GM21786 (cell line): ENCODE results near the gene SLC6A9.

Source experiments
- ATAC-seq: cut with Tn5 transposase; IDR thresholded peaks from one replicate; pipeline ENCODE4 v1.9.1; 2021; ENCODE audit not compliant: unreplicated experiment

Gene SLC6A9

DNA sequence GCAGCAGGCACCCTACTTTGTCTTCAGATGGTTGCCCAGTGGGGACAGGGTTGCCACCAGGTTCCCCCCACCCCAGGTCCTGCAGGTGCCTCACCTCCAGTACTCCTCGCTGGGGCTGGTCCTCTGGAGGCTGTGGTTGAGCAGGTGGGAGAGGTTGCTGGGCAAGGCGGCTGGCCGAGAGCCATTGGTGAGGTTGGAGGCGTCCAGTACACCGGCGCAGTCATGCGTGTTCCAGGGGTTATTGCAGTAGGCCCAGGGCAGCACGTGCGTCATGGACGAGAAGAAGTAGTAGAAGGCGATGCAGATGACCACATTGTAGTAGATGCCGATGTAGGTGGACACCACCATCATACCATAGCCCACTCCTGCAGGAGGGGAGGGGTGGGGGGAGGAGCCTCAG, 23.0 kb downstream of the SLC6A9 start:
- ATAC-seq, result no peak

DNA sequence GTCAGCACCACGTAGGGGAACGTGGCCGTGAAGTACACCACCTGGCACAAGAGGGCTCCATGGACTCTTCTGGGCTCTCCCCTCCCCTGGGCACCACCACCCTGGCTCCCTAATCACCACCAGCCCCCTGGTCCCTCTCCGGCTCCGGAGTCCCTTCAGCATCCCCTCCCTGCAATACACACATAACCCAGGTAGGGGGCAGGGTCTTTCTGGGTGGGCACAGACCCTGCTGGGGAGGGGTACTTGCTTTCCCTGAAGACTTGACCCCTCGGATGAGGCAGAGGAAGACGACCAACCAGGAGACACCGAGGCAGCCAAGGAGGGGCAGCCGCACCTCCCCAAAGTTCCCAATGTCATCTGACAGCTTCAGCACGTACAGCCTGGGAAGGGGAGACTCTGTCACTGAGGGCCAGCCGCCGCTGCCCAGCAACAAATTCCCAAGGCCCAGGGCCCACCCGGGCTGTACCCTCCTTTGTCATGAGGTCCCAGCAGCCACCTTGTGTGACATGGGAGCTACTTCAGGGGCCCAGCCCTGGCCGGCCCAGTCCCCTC, 28.6 kb downstream of the SLC6A9 start:
- no peak for ATAC-seq

DNA sequence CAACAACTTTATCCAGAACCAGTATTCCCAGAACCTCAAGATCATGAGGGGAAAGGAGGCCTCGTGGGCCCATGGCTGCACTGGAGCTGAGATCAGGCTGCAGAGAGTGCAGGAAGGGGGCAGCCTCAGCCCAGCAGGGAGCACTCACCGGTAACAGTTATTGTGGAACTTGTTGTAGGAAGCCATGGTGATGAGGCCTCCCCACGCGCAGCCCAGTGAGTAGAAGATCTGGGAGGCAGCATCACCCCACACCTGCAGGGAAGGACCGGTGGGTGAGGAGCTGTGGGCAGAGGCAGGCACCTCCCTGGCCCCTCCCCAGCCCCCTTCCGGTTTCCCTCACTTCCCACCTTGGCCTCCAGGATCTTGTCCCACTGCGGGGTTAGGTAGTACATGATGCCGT, 29.1 kb downstream of the SLC6A9 start:
- no peak for ATAC-seq

DNA sequence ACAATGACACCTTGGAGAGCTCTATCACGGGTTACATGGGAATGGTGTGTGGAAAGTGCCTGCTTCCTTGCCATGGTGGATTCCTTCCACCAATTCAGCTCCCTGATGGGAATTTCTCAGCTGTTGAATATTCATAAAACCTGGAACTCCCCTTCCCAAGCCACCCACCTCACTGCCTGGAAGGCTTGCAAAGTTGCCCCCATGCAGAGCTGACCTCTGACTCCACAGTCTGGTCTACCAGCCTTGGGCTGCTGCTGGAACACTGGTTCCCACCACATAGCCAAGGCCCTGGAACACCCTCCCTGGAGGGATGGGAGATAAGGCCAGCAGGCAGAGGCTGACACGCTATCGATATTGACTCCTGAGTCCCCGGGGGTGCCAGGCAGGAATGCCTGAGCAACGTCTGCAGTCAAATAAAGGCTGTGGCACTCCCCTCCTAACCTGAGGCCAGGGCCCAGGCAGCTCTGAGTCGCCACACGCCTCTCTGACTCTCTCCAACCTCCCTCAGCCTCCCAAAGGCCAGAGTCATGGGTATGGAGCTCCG, 31.1 kb downstream of the SLC6A9 start:
- no peak for ATAC-seq

DNA sequence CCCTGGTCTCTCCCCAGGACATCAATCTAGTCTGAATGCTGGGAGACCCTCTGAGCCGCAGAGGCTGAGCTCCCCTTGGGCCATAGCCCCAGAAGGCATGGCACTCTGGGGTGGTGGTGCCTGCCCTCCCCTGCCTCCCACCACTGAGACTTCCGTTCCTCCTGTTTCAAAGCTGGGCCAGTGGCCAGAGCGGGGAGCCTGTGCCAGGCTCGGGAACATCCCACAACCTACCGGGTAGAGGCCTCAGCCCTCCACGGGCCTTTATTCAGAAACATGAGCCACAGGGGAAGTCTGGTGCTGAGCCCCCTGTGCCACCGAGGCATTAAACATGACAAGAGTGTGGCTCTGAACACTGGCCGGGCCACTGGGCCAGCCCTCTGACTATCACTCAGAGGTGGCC, 31.8 kb downstream of the SLC6A9 start:
- ATAC-seq, result no peak

DNA sequence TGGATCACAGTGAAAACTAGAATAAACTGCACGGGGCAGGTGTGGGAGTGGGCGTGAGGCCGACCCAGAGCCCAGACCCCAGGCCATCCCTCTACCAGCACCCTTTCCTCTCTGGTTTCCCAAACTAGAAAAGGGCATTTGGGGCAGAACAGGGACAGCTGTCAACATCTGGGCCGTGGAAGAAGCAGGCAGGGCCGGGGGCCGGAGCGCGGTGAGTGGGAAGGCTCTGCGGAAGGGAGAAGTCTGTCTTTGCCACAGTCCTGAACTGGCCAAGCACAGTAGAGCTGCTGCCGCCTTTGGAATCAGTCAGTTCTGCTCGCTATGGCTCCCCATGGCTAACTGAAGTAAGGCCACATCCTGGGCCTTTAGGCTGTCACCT, 33.3 kb downstream of the SLC6A9 start:
- ATAC-seq, result no peak

DNA sequence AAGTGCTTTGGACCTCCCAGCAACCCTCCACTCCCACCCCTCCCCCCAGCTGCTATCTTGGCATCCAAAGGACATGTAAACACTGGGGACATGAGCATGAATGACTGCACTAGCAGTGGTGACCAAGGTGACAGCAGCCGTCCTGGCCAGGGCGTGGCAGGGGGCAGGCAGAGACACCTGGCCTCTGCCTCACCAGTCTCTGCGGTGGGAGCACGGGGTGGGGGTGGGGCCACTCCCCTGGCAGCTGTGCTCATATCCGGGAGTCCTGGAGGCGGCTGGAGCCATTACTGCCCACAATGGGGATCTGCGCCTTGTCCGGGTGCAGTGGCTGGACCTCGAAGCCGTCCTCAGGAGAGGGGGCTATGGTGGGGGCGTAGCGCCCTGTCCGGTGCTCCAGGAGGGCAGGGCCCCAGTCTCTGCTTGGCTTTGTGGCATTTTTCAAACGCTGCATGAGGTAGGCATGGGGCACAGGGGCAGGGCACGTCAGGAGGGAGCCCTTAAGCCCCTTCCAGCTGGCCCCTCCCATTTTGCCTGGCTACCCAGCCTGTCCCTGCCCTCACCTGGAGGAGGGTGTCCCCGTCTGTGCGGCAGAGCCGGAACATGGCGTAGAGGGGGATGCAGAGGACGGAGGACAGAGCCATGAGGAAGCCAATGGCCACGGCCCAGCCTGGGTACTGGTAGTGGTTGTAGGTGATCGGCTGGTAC, 33.8 kb downstream of the SLC6A9 start:
- ATAC-seq, result no peak

DNA sequence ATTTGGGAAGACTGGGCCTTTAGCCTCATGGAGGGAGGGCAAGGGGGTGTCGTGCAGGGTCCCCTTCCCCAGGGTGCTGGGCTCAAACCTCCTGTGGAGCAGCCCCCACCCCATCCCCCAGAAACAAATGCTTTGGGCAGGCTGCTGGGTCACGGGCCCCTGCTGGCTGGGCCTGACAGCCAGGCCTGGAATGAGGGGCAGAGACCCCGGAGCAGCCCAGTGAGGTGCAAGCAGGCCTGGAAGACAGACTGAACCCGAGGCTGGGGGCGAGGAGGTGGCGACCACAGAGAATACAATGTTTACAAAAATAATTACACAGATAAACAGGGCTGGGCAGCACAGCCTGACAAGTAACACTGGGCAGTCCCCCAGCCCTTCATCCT, 34.5 kb downstream of the SLC6A9 start:
- ATAC-seq, result no peak

DNA sequence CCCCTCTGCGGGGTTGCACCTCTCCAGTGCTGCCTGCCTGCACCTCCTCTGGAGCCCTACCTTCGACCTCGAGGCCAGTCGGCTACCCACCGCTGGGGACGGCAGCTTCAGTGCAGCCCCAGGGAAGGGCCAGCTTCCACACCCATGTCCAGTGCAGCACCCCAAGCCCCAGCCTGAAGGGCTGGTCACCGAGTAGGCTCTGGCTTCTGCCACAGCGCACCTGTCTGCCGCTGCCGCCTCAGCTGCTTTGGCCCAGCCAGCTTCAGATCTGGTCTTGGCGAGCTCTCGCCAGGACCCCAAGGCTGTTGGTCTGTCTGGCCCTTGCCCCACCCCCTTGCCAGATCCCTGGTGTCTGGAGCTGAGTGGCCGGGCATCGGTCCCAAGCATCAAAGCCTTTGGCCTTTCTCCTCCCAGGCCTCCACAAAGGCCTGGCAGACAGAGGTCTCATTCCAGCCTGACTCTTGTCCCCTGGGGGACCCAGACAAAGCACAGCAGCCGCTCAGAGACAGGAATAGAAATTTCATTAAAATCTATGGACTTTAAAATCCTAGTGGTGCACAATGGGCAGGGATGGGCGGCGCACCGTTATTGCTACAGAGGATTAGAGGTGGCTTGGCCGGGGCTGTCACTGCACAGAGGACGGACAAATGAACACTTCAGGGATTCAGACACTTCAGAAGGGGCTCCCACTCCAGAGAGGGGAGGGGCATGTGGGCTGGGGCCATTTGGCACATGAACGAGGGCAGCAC, 35.1 kb downstream of the SLC6A9 start:
- ATAC-seq, result no peak

DNA sequence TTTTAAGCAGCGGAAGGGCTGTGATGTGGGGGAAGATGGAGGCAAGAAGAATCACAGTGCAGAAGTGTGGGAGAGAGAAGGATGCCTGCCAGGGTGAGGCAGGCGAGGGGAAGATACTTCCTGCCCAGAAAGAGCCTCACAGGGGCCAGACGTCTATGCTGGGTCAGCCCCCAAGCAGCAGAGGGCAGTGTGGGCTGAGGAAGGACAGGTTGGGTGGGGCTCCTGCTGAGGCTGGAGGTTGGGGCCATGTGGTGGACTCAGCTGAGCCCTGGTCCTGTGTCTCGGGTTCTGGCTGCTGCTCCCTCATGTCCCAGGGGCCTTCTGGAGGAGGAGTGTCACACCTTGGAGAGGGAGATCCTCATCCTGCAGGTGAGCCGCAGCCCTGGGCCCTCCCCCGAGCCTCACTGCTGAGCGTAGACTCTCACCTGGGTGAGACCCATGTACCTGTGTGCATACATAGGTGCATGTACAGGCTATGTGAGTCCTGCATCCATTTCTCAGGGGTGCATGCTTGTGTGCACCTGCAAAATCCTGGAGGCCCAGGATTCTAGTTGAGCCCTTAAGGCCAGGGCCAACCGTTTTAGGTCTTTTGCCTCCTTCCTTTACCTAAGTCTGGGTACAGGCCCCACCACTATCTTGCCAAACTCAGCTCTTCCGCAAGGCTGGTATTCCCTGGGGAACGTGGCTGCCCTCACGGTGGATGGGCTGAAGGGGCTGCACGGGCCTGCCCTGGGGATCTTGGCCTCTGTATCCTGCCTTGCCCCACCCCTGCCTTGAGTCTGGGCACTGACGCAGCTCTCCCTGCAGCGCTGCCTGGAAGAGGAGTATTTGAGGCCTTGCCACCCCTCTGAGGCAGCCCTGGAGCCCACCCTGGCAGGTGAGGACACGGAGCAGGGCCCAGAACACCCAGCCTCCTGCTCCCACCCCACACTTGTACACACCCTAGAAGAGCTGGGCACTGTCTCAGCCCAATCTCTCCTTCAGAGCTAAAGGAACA, 36.2 kb downstream of the SLC6A9 start:
- ATAC-seq, result no peak

DNA sequence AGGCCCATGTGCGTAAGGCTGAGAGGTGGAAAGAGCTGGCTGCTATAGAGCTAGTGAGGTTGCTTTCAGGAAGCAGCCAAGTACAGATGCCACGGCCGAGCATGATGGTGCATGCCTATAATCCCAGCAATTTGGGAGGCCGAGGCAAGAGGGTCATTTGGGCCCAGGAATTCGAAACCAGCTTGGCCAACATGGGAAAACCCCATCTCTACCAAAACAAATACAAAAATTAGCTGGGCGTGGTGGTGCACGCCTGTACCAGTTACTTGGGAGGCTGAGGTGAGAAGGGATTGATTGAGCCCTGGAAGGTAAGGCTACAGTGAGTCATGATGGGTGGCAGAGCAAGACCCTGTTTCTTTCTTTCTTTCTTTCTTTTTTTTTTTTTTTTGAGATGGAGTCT, 37.2 kb downstream of the SLC6A9 start:
- no peak for ATAC-seq

DNA sequence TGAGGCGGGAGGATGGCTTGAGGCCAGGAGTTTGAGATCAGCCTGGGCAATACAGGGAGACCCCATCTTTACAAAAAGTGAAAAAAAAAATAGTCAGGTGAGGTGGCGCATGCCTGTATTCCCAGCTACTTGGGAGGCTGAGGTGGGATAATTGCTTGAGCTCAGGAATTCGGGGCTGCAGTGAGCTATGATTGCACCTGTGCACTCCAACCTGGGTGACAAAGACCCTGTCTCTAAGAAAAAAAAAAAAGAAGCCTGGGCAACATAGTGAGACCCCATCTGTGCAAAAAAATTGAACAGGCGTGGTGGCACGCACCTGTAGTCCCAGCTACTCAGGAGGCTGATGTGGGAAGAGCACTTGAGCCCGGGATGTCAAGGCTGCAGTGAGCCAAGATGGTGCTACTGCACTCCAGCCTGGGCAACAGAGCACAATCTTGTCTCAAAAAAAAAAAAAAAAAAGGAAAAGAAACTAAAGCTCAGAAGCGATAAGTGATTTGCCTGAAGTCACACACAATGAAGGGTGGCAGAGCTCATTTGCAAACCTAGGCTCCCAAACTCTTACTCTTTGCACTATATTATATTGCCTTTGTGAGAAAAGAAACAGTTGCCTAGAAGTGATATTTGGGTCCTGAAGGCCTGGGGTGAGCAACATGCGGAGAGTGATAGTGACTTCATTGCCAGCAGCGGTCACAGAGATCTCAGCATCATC, 37.9 kb downstream of the SLC6A9 start:
- no peak for ATAC-seq

DNA sequence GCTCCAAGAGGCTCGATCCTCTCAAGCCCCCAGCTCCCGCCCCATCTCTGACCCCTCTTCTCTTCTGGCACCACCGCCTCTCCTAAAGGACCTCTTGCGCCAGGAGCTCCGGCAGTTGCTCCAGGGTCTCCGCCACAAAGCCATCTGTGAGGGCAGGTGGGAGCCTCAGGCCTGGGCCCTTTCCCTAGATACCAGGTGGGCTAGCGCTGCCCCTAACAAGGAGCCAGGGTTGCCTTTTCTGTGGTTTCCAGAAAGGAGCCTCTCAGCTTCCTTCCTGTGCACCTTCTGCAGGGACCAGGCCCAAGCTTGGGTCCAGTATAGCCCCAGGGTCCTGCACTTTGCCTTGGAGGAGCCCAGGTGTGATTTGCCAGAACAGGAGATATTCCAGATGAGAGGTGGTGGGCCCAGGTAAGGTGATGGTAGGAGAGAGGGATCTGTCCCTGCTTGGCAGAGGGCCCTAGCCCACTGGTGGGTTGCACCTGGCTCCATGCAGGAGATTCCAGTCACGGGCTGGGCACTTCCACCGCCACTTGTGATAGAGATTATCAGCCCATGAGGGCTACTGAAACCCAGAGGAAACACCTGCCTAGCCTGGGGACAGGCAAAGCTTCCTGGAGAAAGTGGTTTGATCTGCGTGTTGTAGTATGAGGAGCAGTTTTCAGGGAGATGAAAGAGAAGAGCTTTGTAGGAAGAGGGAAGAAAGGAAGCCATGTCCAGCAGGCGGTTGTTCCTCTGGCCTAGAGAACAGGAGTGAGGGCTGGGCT, 38.8 kb downstream of the SLC6A9 start:
- ATAC-seq, result no peak

DNA sequence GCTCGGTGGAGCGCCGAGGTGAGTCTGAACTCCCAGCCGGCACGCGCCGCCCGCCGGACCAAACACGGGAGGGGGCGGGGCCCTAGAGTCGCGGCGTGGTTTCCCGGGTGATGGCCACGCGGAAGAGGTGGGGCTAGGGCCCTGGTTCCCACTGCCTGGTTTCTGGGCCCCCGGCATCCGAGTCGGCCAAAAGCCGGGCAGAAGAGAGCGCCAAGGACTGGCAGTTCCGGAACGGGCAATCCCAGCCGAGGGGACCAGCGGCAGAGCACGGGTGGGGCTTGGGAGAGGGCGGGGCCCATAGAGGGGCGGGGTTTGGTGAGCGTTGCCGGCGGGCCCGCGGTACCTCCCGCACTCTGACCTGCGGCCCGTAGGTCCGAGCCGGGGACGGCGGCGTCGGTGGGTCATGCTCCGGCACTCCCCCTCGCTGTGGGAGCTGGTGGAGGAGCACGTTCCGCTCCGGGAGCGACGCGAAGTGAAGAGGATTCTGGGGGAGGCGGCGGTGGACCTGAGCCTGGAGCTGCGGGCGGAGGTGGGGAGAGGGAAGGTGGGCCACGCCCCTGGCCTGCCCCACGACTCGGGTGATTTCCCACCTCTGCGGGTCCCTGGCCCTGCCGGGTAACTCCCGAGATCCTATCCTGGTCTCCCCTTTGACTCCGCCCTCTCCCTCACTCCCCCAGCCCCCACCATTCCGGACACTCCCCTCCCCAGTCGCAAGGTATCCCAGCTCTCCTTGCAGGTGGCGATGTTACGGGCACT, 39.6 kb downstream of the SLC6A9 start, which contains the start of gene CCDC24:
CCDC24 (plus strand) TSS at position 124 of the 756 bp plus-strand sequence; CDS start at position 404, 280 bp downstream.
- peak; percentile 52 for ATAC-seq

DNA sequence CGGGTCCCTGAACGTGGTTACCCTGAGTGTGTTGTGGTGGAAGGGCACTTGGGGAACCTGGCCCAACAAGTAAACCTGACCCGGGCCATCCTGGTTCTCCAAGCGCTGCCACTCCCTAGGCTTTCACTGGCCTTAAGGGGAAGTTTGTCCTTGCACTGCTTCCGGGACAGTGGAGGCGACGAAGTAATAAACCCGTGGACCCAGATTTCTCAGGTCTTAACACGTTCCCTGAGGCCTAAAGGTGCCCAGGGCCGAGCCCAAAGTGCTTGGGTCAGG, 40.1 kb downstream of the SLC6A9 start:
- no peak for ATAC-seq

DNA sequence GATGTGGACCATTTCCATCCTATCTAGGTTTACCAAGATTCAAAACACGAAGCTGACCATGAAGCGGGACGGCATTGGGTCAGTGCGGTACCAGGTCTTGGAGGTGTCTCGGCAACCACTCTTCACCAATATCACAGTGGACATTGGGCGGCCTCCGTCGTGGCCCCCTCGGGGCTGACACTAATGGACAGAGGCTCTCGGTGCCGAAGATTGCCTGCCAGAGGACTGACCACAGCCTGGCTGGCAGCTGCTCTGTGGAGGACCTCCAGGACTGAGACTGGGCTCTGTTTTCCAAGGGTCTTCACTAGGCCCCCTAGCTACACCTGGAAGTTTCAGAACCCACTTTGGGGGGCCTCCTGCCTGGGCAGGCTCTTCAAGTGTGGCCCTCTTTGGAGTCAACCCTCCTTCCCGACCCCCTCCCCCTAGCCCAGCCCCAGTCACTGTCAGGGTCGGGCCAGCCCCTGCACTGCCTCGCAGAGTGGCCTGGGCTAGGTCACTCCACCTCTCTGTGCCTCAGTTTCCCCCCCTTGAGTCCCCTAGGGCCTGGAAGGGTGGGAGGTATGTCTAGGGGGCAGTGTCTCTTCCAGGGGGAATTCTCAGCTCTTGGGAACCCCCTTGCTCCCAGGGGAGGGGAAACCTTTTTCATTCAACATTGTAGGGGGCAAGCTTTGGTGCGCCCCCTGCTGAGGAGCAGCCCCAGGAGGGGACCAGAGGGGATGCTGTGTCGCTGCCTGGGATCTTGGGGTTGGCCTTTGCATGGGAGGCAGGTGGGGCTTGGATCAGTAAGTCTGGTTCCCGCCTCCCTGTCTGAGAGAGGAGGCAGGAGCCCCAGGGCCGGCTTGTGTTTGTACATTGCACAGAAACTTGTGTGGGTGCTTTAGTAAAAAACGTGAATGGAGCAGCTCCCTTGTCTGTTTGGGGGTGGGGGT, 40.7 kb downstream of the SLC6A9 start:
- no peak for ATAC-seq

DNA sequence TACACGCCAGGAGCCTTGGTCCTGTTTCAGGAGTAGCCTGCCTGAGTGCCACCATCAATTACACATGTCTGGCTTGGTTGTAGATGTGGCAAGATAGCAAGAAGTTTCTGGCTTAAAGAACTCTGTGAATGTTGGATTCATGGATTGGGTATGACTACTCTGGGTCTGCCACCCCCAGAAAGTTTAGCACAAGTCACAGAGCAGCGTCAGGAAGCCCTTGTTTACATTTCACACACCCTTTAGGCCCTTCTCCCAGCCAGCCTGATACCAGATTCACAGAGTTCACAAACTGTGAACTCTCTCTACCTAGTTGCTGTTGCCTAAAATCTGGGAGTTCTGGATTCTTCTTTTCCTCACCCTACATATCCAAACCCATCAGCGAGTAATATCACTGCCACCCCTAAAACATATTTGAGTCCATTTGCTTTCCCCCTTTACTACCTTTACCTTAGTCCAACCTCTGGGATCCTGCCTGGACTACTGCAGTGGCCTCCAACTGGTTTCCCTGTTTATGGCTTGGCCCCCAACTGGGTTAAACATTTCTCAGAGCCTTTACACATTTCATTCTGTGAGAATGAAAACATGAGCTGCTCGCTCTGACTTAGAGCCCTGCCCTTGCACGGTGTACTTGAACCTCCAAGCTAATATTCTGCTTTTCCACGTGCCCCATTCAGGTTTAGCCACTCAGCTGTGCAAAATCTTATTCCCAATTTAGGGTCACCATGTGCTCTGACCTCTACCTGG, 43.9 kb downstream of the SLC6A9 start:
- ATAC-seq, result no peak
